ENCODE measurements around the gene AASDH. TPM values are rescaled to one million over a fixed set of nuclear protein-coding genes. Genes with fewer than 3 reads are reported as not detected.
A peak's percentile ranks its signal among the peaks of the same experiment; 100 is the strongest.

The AASDH gene
- total RNA-seq, 1 donor from 2014 or later: 14.6 TPM

DNA sequence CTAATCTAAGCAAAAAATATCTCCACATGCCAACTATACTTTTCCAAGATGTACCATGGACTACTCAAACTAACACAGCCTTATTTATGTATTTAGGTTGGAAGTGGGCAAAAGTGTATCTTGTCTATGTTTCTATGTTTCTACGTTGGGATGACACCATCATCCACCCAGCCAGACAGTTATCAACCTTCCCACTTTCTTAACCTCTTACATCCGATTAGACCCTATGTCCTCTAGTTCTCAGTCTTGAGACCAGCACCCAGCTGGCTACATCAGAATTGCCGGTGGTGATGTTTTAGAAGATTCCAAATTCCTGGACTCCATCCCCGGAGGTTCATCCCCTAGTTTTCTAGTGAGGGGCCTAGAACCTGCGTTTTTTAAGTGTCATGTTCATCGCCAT is 1.0 kb upstream of the AASDH start:
- peaks cover 10% of the 10 kb centered on the region for H3K4me1 ChIP-seq
- H3K36me3 ChIP-seq: no peaks in the 10 kb centered on the region
- H3K27me3 ChIP-seq: no peaks in the 10 kb centered on the region
- intact Hi-C loops (cut with DNase I): no loop called here
- ATAC-seq (no peak), DNase-seq (no peak)
- no peaks in the 10 kb centered on the region for H3K9me3 ChIP-seq
- H3K27ac ChIP-seq: peak overlapping the region; percentile 98
- TF ChIP-seq, protein P1, sequence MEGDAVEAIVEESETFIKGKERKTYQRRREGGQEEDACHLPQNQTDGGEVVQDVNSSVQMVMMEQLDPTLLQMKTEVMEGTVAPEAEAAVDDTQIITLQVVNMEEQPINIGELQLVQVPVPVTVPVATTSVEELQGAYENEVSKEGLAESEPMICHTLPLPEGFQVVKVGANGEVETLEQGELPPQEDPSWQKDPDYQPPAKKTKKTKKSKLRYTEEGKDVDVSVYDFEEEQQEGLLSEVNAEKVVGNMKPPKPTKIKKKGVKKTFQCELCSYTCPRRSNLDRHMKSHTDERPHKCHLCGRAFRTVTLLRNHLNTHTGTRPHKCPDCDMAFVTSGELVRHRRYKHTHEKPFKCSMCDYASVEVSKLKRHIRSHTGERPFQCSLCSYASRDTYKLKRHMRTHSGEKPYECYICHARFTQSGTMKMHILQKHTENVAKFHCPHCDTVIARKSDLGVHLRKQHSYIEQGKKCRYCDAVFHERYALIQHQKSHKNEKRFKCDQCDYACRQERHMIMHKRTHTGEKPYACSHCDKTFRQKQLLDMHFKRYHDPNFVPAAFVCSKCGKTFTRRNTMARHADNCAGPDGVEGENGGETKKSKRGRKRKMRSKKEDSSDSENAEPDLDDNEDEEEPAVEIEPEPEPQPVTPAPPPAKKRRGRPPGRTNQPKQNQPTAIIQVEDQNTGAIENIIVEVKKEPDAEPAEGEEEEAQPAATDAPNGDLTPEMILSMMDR (IDR thresholded peaks at IDR 0.05): no peak
- H3K4me3 ChIP-seq: peak overlapping the region; percentile 82

GRCh38 chr4:56386091-56386490 is 1.2 kb downstream of the AASDH start:
- Histone ChIP-seq H3K4me1 (peaks cover 10% of the 10 kb centered on the region), H3K36me3 (no peaks in the 10 kb centered on the region), H3K27me3 (no peaks in the 10 kb centered on the region), H3K4me3 (peak overlapping the region; percentile 82), H3K9me3 (no peaks in the 10 kb centered on the region), H3K27ac (peak overlapping the region; percentile 98)
- no peak for DNase-seq
- intact Hi-C loops (cut with DNase I): no loop called here
- TF ChIP-seq, protein P1 (IDR thresholded peaks at IDR 0.05): no peak
- ATAC-seq: no peak

GRCh38 chr4:56375458-56375857 is 11.8 kb downstream of the AASDH start:
- Histone ChIP-seq H3K9me3 (no peaks in the 10 kb centered on the region), H3K27me3 (no peaks in the 10 kb centered on the region), H3K4me3 (no peak overlapping the region), H3K36me3 (peaks cover 16% of the 10 kb centered on the region), H3K4me1 (no peaks in the 10 kb centered on the region), H3K27ac (no peak overlapping the region)
- DNase-seq: no peak
- intact Hi-C loops (cut with DNase I): no loop called here
- no peak for ATAC-seq
- TF ChIP-seq, protein P1 (IDR thresholded peaks at IDR 0.05): no peak

DNA sequence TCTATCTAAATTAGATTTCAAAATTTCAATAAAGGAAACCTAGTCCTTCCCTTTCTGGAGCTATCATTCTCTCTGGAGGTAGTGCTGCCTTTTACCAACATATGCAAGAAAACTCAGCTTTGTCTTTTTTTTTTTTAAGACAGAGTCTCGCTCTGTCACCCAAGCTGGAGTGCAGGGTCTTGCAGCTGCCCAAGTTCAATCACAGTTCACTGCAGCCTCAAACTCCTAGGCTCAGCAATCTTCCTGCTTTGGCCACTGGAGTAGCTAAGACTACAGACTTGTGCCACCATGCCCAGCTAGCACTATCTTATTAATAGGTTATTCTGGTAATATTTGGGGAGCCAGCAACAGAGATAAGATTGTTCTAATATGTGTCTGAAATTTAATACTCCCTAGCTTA is 12.3 kb downstream of the AASDH start:
- TF ChIP-seq, protein P1 (IDR thresholded peaks at IDR 0.05): no peak
- intact Hi-C loops (cut with DNase I): no loop called here
- no peaks in the 10 kb centered on the region for H3K4me1 ChIP-seq
- H3K36me3 ChIP-seq: peaks cover 21% of the 10 kb centered on the region
- H3K9me3 ChIP-seq: no peaks in the 10 kb centered on the region
- no peak overlapping the region for H3K27ac ChIP-seq
- no peak overlapping the region for H3K4me3 ChIP-seq
- no peaks in the 10 kb centered on the region for H3K27me3 ChIP-seq
- no peak for ATAC-seq
- DNase-seq: no peak

DNA sequence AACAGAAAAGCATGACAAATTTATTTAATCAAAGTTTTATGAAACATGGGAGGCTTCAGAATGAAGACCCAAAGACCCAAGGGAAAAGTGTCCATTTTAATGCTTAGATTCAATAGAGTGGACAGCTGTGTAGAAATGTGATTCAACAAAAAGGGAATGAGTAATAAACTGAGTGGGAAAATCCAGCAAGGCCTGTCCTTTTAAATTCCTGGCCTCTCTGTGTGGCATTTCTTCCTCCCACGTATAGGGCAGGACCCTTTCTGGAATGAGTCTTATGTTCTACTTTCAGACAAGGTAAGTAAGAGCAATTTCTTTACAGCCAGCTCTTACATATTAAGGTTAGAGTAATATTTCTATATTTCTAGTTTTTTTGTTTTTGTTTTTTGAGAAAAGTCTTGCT is 14.5 kb downstream of the AASDH start:
- no peak for ATAC-seq
- Histone ChIP-seq H3K9me3 (no peaks in the 10 kb centered on the region), H3K27ac (no peak overlapping the region), H3K27me3 (no peaks in the 10 kb centered on the region), H3K4me1 (no peaks in the 10 kb centered on the region), H3K36me3 (peaks cover 25% of the 10 kb centered on the region), H3K4me3 (no peak overlapping the region)
- no peak for DNase-seq
- TF ChIP-seq, protein P1 (IDR thresholded peaks at IDR 0.05): no peak
- intact Hi-C loops (cut with DNase I): no loop called here
